ENCODE measurements around the gene HLF. TPM values are rescaled to one million over a fixed set of nuclear protein-coding genes. Genes with fewer than 3 reads are reported as not detected.

HLF gene
- total and polyA plus RNA-seq, 2 donors (not counting 1 experiment from before 2014, with no cell fraction given), result 0.10 TPM; not detected in 1

- no CpG with 5 or more reads among the region's 3 CpGs for WGBS (ENCODE audit: insufficient coverage)
- H3K27me3 Mint-ChIP-seq, result peaks cover 51% of the 10 kb centered on the region
- no peak for DNase-seq
Observed at GRCh38 chr17:55258578-55259135, 6.1 kb upstream of the HLF start.

GRCh38 chr17:55259684-55260111, 5.1 kb upstream of the HLF start:
- H3K27ac ChIP-seq (ENCODE audit: low read length in 2 of 2), result no peak overlapping the region
- H2AFZ ChIP-seq (ENCODE audit: insufficient read depth, low read depth, low read length, poor library complexity, severe bottlenecking), result no peak overlapping the region
- H3K9ac ChIP-seq (ENCODE audit: low read length), result no peak overlapping the region
- no peaks in the 10 kb centered on the region for H3K79me2 ChIP-seq (ENCODE audit: control insufficient read depth, insufficient read depth, low read length)
- H4K20me1 ChIP-seq (ENCODE audit: control insufficient read depth, insufficient read depth, low read length, poor library complexity, severe bottlenecking), result no peaks in the 10 kb centered on the region
- intact Hi-C loops (cut with micrococcal nuclease), result loop anchor here (5.0 to 10.0 kb wide), 2 partner anchors 163 to 295 kb away; partner anchors contain the start of genes COX11, MMD and STXBP4
- ChIA-PET POLR2A (no interaction called here), CTCF (no interaction called here)
- WGBS (ENCODE audit: insufficient coverage), result 69% methylated on average over 4 of the region's 4 CpGs
- H3K4me2 ChIP-seq (replicated peaks; ENCODE audit: low read depth, low read length, poor library complexity, severe bottlenecking), result no peak overlapping the region
- H3K27me3 ChIP-seq (replicated peaks in 1 of 4; ENCODE audit: control extremely low read depth in 1 of 4, control insufficient read depth in 3 of 4, insufficient read depth in 4 of 4, low read length in 3 of 4), result peaks cover 2 to 42% (median 36%) of the 10 kb centered on the region in 4 experiments
- no peak for TF ChIP-seq EZH2 (IDR thresholded peaks at IDR 0.05; ENCODE audit: borderline replicate concordance, insufficient read depth, low read depth, low read length, poor library complexity, severe bottlenecking)
- no peak for TF ChIP-seq CTCF (IDR thresholded peaks at IDR 0.05)
- Mint-ChIP-seq H3K4me3 (no peak overlapping the region), H3K27me3 (peaks cover 56% of the 10 kb centered on the region), H3K27ac (no peak overlapping the region), H3K9me3 (ENCODE audit: insufficient read depth) (peaks cover 5% of the 10 kb centered on the region), H3K4me1 (peaks cover 15% of the 10 kb centered on the region)
- peaks cover 15% of the 10 kb centered on the region in 2 donors for H3K4me1 ChIP-seq (ENCODE audit: control insufficient read depth in 2 of 2, insufficient read depth in 2 of 2, low read length in 2 of 2)
- peaks cover 0 to 22% (median 5%) of the 10 kb centered on the region in 3 donors for H3K9me3 ChIP-seq (ENCODE audit: control extremely low read depth in 1 of 3, control insufficient read depth in 2 of 3, insufficient read depth in 1 of 3, low read length in 2 of 3)
- no peak for ATAC-seq (ENCODE audit: low read depth)
- no peak overlapping the region for H3K4me3 ChIP-seq (ENCODE audit: control extremely low read depth in 1 of 5, extremely low read depth in 1 of 5, insufficient read depth in 1 of 5, low read depth in 2 of 5, low read length in 4 of 5)
- DNase-seq, result no peak
- no peaks in the 10 kb centered on the region for H3K36me3 ChIP-seq (replicated peaks in 1 of 2; ENCODE audit: control extremely low read depth in 1 of 2, control insufficient read depth in 1 of 2, extremely low read depth in 1 of 2, insufficient read depth in 2 of 2, low read length in 1 of 2)

More at GRCh38 chr17:55258578-55259135, 6.1 kb upstream of the HLF start:
- Histone ChIP-seq H3K4me1 (ENCODE audit: control insufficient read depth in 2 of 2, insufficient read depth in 2 of 2, low read length in 2 of 2) (peaks cover 5% of the 10 kb centered on the region in 2 donors), H3K27ac (ENCODE audit: low read length in 2 of 2) (no peak overlapping the region), H3K27me3 (replicated peaks in 1 of 4; ENCODE audit: control extremely low read depth in 1 of 4, control insufficient read depth in 3 of 4, insufficient read depth in 4 of 4, low read length in 3 of 4) (peaks cover 2 to 31% (median 29%) of the 10 kb centered on the region in 4 experiments), H3K79me2 (ENCODE audit: control insufficient read depth, insufficient read depth, low read length) (no peaks in the 10 kb centered on the region), H3K36me3 (replicated peaks in 1 of 2; ENCODE audit: control extremely low read depth in 1 of 2, control insufficient read depth in 1 of 2, extremely low read depth in 1 of 2, insufficient read depth in 2 of 2, low read length in 1 of 2) (no peaks in the 10 kb centered on the region), H4K20me1 (ENCODE audit: control insufficient read depth, insufficient read depth, low read length, poor library complexity, severe bottlenecking) (no peaks in the 10 kb centered on the region), H3K4me2 (replicated peaks; ENCODE audit: low read depth, low read length, poor library complexity, severe bottlenecking) (no peak overlapping the region), H3K9ac (ENCODE audit: low read length) (no peak overlapping the region), H3K9me3 (ENCODE audit: control extremely low read depth in 1 of 3, control insufficient read depth in 2 of 3, insufficient read depth in 1 of 3, low read length in 2 of 3) (peaks cover 0 to 11% (median 5%) of the 10 kb centered on the region in 3 donors), H3K4me3 (ENCODE audit: control extremely low read depth in 1 of 5, extremely low read depth in 1 of 5, insufficient read depth in 1 of 5, low read depth in 2 of 5, low read length in 4 of 5) (no peak overlapping the region), H2AFZ (ENCODE audit: insufficient read depth, low read depth, low read length, poor library complexity, severe bottlenecking) (no peak overlapping the region)
- no peak for TF ChIP-seq CTCF (IDR thresholded peaks at IDR 0.05)
- H3K4me1 Mint-ChIP-seq, result peaks cover 5% of the 10 kb centered on the region
- ATAC-seq (ENCODE audit: low read depth), result no peak
- peaks cover 5% of the 10 kb centered on the region for H3K9me3 Mint-ChIP-seq (ENCODE audit: insufficient read depth)
- no peak overlapping the region for H3K4me3 Mint-ChIP-seq
- H3K27ac Mint-ChIP-seq, result no peak overlapping the region
- ChIA-PET CTCF (no interaction called here), POLR2A (no interaction called here)
- intact Hi-C loops (cut with micrococcal nuclease), result no loop called here
